ENCODE results near the gene CDCA5. TPM values are rescaled to one million over a fixed set of nuclear protein-coding genes. Genes with fewer than 3 reads are reported as not detected.

CDCA5 gene
- total RNA-seq, 2 experiments from 2014 or later, result 0.77 to 0.84 TPM

- H3K27me3 Mint-ChIP-seq, result no peaks in the 10 kb centered on the region
- no peak for DNase-seq
Measured at GRCh38 chr11:65083134-65083833, 556 bp downstream of the CDCA5 start.

GRCh38 chr11:65078786-65079342 lies 5.0 kb downstream of the CDCA5 start:
- no peaks in the 10 kb centered on the region for H3K27me3 Mint-ChIP-seq
- CTCF ChIA-PET, result interaction anchor here (0.9 to 1.0 kb wide), 3 partner anchors 17 to 235 kb away, joined by 3 to 4 read pairs (median 3); partner anchors contain the start of genes ARL2, CDC42BPG and VPS51
- Histone ChIP-seq H3K27me3 (ENCODE audit: control insufficient read depth in 1 of 2, insufficient read depth in 2 of 2, low read length in 2 of 2) (no peaks in the 10 kb centered on the region), H3K36me3 (ENCODE audit: insufficient read depth, low read length) (no peaks in the 10 kb centered on the region), H3K9me3 (ENCODE audit: control insufficient read depth in 1 of 2, insufficient read depth in 1 of 2, low read length in 2 of 2) (no peaks in the 10 kb centered on the region), H3K4me3 (ENCODE audit: low read length) (no peak overlapping the region), H3K27ac (ENCODE audit: low read depth in 1 of 2, low read length in 2 of 2) (no peak overlapping the region), H3K4me1 (ENCODE audit: insufficient read depth, low read length) (peaks cover 20% of the 10 kb centered on the region)
- H3K4me1 Mint-ChIP-seq (ENCODE audit: low read depth), result peaks cover 20% of the 10 kb centered on the region
- POLR2A ChIA-PET, result no interaction called here
- ATAC-seq (ENCODE audit: poor library complexity) (no peak), DNase-seq (no peak)
- peak overlapping the region; percentile 37 for H3K27ac Mint-ChIP-seq
- no peak for TF ChIP-seq CTCF (IDR thresholded peaks at IDR 0.05)
- peaks cover 2% of the 10 kb centered on the region for H3K36me3 Mint-ChIP-seq (ENCODE audit: low read depth)
- H3K9me3 Mint-ChIP-seq, result no peaks in the 10 kb centered on the region
- H3K4me3 Mint-ChIP-seq, result no peak overlapping the region
- intact Hi-C loops (cut with DNase I, micrococcal nuclease), result loop anchor here (1.0 kb wide), 3 partner anchors 52 to 66 kb away; partner anchors contain the start of genes ARL2 (in 1 of the 2) and SNX15 (in 1 of the 2)

More at GRCh38 chr11:65083134-65083833, 556 bp downstream of the CDCA5 start:
- peaks cover 37% of the 10 kb centered on the region for H3K36me3 ChIP-seq (ENCODE audit: insufficient read depth, low read length)
- POLR2A ChIA-PET, result interaction anchor here (0.9 to 2.2 kb wide), 6 partner anchors 13 to 52 kb away, joined by 3 to 9 read pairs (median 6); partner anchors contain the start of genes FAU, MRPL49, SAC3D1 and TM7SF2
- no peaks in the 10 kb centered on the region for H3K9me3 ChIP-seq (ENCODE audit: control insufficient read depth in 1 of 2, insufficient read depth in 1 of 2, low read length in 2 of 2)
- H3K4me3 ChIP-seq (ENCODE audit: low read length), result peak overlapping the region; percentile 80
- CTCF ChIA-PET, result interaction anchor here (0.9 to 1.7 kb wide), 2 partner anchors 11 to 69 kb away, joined by 4 to 5 read pairs; partner anchors contain the start of gene ARL2
- TF ChIP-seq CTCF (IDR thresholded peaks at IDR 0.05), result no peak
- H3K27me3 ChIP-seq (ENCODE audit: control insufficient read depth in 1 of 2, insufficient read depth in 2 of 2, low read length in 2 of 2), result no peaks in the 10 kb centered on the region
- H3K36me3 Mint-ChIP-seq (ENCODE audit: low read depth), result peaks cover 41% of the 10 kb centered on the region
- peak overlapping the region; percentile 98 for H3K4me3 Mint-ChIP-seq
- intact Hi-C loops (cut with DNase I, micrococcal nuclease), result loop anchor here in 1 of 2 experiments (5.0 to 10.0 kb wide), 3 partner anchors 161 to 1262 kb away; partner anchors contain the start of genes B4GAT1, BRMS1, CDC42BPG and PPP2R5B
- H3K9me3 Mint-ChIP-seq, result no peaks in the 10 kb centered on the region
- peaks cover 28% of the 10 kb centered on the region for H3K4me1 ChIP-seq (ENCODE audit: insufficient read depth, low read length)
- no peak for ATAC-seq (ENCODE audit: poor library complexity)
- peak overlapping the region; percentile 97 for H3K27ac Mint-ChIP-seq
- peak overlapping the region; percentile 86 to 97 for H3K27ac ChIP-seq (ENCODE audit: low read depth in 1 of 2, low read length in 2 of 2)
- H3K4me1 Mint-ChIP-seq (ENCODE audit: low read depth), result peaks cover 38% of the 10 kb centered on the region

- ATAC-seq (ENCODE audit: poor library complexity) (peak; percentile 100), DNase-seq (peak; percentile 60 to 87 (median 72))
- CTCF ChIA-PET, result interaction anchor here (0.9 to 1.0 kb wide), 3 partner anchors 18 to 234 kb away, joined by 3 to 4 read pairs (median 3); partner anchors contain the start of genes ARL2, CDC42BPG and VPS51
- Mint-ChIP-seq H3K4me3 (peak overlapping the region; percentile 7), H3K27ac (peak overlapping the region; percentile 37), H3K4me1 (ENCODE audit: low read depth) (peaks cover 13% of the 10 kb centered on the region), H3K9me3 (no peaks in the 10 kb centered on the region), H3K36me3 (ENCODE audit: low read depth) (no peaks in the 10 kb centered on the region), H3K27me3 (no peaks in the 10 kb centered on the region)
- intact Hi-C loops (cut with DNase I, micrococcal nuclease), result loop anchor here (1.0 kb wide), 3 partner anchors 51 to 65 kb away; partner anchors contain the start of genes ARL2 (in 1 of the 2) and SNX15 (in 1 of the 2)
- Histone ChIP-seq H3K27me3 (ENCODE audit: control insufficient read depth in 1 of 2, insufficient read depth in 2 of 2, low read length in 2 of 2) (no peaks in the 10 kb centered on the region), H3K4me3 (ENCODE audit: low read length) (no peak overlapping the region), H3K9me3 (ENCODE audit: control insufficient read depth in 1 of 2, insufficient read depth in 1 of 2, low read length in 2 of 2) (no peaks in the 10 kb centered on the region), H3K4me1 (ENCODE audit: insufficient read depth, low read length) (peaks cover 13% of the 10 kb centered on the region), H3K27ac (ENCODE audit: low read depth in 1 of 2, low read length in 2 of 2) (no peak overlapping the region), H3K36me3 (ENCODE audit: insufficient read depth, low read length) (no peaks in the 10 kb centered on the region)
- POLR2A ChIA-PET, result interaction anchor here (1.7 kb wide), 1 partner anchor 57 kb away, joined by 6 read pairs; no protein-coding TSS in a partner anchor
- peak; percentile 71 for TF ChIP-seq CTCF (IDR thresholded peaks at IDR 0.05)
Measured at GRCh38 chr11:65078151-65078550, 5.7 kb downstream of the CDCA5 start.

Measured in CD4-positive, alpha-beta T cell (primary cell).